NCI-H524 treated with DMSO at 0.1 percent for 48 hours (cell line): ENCODE data around the gene DNAL4.

Source experiments
- DNase-seq: peaks from one replicate; lab custom pipeline; 2025; lab: John Stamatoyannopoulos, UW

DNAL4 gene

DNA sequence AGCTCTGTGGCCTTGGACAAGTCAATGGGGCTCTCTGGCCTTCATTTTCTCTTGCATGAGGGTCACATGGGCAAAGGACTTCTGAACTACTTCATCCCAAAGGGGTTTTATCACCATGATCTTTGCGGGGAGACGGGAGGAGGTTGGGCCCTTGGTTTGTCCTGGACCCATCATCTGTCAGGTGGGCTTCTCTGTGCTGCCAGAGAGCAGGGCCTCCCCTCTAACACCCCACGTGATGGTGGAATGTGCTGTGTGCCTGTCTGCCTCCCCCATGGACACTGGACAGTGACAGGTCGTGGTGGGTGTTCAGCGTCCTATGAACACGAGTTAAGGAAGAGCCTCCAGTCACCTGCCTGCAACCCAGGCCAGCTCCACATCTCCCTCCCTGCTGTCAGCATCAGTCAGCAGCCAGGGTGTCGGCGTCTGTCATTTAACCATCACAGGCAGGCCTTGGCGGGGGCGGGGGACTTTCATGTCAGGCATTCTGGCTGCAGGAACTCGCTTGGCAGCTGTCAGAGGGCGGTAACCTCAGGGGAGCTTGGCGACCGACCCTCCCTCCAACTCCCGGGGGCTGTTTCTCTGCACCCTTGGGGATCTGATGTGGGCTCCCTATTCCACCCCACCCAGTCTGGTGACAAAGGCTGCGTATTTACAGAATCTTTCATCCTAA, 35.5 kb downstream of the DNAL4 start:
- DNase-seq: no peak

DNA sequence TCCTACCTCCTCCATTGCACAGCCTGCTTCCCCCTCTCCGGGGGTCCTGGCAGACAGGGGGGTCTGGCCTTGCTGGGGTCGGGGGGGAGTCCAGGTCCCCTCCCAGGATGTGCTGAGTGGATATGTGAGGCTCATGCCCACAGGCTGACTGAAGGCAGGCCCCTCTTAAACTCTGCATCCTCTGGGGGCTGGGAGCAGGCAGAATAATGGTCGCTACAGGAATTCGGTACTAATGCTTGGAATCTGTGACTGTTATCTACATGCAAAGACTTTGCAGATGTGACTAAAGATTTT, 36.5 kb downstream of the DNAL4 start:
- no peak for DNase-seq

DNA sequence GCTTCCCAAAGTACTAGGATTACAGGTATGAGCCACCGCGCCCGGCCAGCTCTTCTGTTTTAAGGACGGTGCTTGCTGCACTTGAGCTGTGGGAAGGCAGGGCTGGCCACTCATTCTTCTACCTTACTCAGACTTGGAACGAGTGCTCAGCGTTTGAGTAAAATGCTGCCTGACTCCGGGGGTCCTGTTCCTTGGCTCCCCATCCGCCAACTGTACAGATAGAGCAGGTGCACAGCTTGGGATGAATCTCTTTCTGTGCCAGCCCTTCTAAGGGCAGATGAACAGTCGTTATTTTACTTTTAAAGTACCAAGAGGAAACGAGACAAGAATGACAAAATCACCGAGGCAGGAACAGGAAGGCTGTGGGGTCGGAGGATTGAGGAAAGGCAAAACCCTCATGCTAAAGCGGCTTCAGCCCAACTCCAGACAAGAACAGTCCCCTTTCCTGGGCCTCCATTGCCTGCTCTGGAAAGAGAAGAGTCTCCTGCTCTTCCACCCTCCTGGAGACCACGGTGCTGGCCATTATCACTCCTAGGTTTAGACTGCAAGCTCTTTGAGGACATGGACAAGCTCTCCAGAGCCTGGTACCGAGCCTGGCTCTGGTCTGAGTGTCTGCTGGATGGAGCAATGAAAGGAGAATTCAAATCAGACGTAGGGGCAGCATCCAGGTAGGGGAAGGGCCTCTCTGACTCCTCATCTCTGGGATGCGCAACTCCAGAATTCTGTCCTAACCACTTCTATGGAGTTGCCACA, 37.1 kb downstream of the DNAL4 start:
- DNase-seq: no peak

- DNase-seq: no peak
These were observed 37.9 kb downstream of the DNAL4 start, which contains the start of gene SUN2 for GRCh38 chr22:38755911-38756532. TSS of gene SUN2 (minus strand) at chr22:38755998. CDS start at chr22:38752628, 3,370 bp downstream.

GRCh38 chr22:38755155-38755910, 38.6 kb downstream of the DNAL4 start:
- DNase-seq: no peak

DNA sequence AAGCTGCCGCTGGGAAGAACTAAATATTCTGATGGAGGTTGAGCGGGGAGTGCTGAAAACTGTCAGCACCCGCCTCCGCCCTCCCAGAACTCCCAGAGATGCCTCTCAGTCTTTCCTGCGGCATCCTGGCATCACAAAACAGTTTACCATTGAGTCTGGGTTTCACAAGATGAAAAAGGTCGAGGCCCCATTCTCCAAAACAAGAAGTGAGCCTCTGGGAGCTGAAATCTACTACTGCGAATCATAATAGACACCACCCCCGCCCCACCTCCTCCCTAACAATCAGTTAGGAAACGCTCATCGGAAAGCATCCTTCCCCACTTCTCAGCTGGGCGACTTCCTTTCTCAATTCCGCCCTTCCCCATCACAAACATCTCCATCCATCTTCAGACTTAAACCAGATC, 39.2 kb downstream of the DNAL4 start:
- DNase-seq: no peak

DNA sequence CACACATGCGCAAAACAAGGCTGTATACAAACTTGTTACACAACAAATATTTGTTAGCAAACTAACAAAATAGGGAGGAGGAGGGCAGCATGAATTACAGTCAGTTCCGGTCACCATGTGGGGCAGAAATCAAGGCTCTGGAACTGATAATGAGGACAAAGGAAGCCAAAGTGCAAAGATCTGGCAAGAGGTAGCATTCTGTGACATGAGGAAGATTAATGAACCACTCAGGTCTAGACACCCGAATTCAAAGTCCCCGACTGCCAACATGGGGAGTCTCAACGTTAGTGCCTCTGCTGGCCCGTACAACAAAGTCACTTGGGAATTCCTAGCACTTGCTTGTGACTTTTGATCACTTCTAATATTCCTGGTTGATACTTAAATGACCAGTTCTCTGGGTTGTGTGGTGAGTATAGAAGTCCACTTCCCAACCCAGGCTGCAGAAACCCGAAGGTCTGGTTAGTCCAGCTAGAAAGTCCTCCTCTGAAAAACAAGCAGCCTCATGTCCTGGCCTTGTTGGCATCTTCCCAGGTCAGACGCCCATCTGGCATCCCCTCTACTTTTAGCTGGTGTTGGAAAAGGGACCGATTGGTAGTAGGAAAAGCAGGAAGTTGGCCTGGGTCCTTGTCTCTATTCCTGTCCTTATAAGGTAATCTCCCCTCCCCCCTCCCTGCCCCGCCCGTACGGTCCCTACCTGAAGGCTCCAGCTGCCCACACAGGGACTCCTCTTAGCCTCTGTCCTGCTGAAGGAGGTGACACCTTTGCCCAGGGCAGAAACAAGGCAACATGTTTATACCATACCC, 39.8 kb downstream of the DNAL4 start:
- DNase-seq: no peak

GRCh38 chr22:38751422-38752346, 42.3 kb downstream of the DNAL4 start:
- DNase-seq: no peak

DNA sequence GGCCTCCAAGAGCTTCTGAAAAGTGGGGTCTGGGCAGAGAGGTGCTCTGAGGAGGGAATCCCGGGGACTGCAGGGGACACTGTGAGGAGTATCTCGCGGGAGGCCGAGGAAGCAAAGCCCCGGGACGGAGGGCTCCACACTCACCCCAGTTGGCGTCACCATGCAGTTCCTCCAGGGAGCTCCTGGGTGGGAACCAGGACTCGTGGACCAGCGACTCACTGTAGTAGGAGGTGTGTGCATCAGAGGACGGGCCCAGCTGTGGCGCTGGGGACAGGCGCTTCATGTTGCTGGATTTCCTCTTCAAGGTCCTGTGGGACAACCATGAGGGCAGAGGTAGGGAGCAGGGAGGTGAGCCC, 42.9 kb downstream of the DNAL4 start:
- DNase-seq: no peak

- no peak for DNase-seq
These were observed 43.3 kb downstream of the DNAL4 start for GRCh38 chr22:38750638-38751037.

DNA sequence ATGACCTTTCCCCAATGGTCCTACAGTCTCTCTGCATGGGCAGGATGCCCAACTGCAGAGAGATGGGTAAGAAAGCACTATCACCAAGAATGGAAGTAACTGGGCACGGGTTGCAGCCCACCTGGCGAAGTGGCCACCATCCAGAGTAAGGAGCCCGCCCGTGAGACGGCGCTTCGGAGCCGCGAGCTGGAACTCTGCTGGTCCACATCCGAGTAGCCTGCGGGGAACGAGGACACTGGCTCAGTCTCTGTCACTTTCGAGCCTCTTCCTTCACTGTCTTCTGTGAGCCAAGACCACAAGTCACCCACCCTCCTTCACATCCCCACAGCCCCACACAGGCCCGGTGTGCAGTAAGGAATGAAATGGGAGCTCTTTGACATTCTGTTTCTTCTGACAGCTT, 43.8 kb downstream of the DNAL4 start:
- DNase-seq: no peak

- DNase-seq: no peak
These were observed 45.3 kb downstream of the DNAL4 start for GRCh38 chr22:38748487-38749136.

DNA sequence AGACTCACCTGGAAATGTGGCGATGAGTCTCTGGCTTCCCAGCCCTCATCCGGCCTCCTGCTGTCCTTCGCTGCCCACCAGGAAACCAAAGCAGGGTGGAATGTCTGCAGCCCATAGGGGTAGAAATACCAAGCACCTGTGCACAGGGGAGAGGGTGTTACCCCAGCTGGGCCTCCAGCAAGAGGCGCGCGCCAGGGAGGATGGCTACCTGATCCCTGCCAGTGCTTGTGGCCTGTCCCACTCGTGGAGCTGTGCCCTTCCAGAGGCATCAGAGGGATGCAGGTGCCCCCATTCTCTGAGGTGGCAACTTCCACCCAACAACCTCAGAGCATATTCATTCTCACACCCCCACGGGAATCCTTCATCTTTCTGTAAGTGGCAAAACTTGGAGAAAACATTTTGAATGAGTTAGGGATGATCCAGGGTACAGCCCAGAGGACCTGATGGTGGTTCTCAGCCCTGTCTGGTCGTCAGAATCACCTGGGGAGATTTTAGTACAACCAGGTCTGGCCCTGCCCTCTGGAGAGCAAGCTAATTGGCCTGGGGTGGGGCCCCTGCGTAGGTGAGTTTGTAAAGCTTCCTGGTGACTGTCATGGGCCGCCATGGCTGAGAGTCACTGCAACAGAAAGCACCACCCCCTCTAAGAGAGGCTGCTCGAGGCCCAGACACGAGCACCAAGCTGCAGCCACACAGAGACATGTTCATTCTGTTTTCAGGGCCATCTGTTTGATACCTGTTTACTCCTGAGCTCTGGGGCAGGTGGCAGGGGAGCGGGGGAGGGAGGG, 48.1 kb downstream of the DNAL4 start:
- DNase-seq: no peak

DNA sequence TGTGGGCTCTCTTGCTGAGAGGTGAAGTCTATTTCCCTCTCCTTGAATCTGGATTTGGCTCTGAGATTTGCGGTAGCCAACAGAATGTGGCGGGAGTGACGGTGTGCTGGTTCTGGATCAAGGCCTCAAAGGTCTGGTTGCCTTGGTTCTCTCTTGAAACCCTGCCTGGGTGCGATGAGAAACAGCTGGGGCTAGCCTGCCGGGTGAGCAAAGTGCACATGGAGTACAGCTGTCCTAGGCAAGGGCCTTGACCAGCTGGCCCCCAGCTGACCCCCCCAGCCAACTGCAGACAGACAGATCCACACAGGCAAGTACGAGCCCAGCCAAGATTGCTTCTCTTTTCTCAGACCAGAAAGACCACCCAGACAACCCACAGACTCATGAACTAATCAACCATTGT, 49.0 kb downstream of the DNAL4 start:
- DNase-seq: no peak

- no peak for DNase-seq
These were observed 51.6 kb downstream of the DNAL4 start for GRCh38 chr22:38742176-38742942.

- DNase-seq: no peak
These were observed 52.4 kb downstream of the DNAL4 start for GRCh38 chr22:38741576-38741975.

GRCh38 chr22:38741166-38741565, 52.8 kb downstream of the DNAL4 start:
- no peak for DNase-seq

DNA sequence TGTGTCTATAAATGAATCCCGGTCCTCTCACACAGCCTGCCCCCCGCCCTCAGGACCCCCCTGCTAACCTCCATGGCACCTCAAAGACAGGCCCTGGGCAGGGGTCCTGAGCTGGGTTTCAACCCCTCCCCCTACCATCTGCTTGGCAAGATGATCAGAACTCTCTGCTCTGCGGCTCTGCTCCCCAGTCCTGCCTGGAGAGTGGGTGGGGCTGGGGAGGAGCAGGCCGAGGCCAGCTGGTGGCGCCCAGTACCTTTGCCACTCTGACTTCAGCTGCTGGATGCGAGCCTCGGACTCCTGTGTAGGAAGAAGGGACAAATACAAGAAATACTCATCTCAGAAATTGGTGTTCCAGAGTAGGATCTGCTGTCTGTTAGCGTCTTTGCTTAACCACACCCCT, 53.2 kb downstream of the DNAL4 start:
- DNase-seq: no peak
